HEK293T (cell line): ENCODE measurements around the gene DNLZ.

Experiments
- CTCF ChIA-PET: fragments of 350-600 bp; formaldehyde crosslinking; extraction: SDS; loops from one replicate; lab custom pipeline; 2021; ENCODE audit warnings: antibody characterized with exemption, inconsistent platforms; lab: Yijun Ruan, JAX
- POLR2A ChIA-PET: fragments of 350-600 bp; formaldehyde crosslinking; extraction: SDS; loops from one replicate; lab custom pipeline; 2020; ENCODE audit warnings: antibody characterized with exemption, inconsistent platforms; lab: Yijun Ruan, JAX
- DNase-seq: peaks from one replicate; pipeline ENCODE4 v3.0.0; 2012; ENCODE audit warnings: mixed read lengths; ENCODE audit errors: extremely low spot score
- ARNT ChIP-seq: fragments of 450-650 bp; IDR thresholded peaks from 2 replicates; pipeline ENCODE4 v1.6.1; 2017; ENCODE audit warnings: mild to moderate bottlenecking
- BHLHE40 ChIP-seq: fragments of 450-650 bp; IDR thresholded peaks from 2 replicates; pipeline ENCODE4 v1.6.1; 2016; ENCODE audit warnings: mild to moderate bottlenecking, moderate library complexity, borderline replicate concordance
- ELF4 ChIP-seq: fragments of 450-650 bp; IDR thresholded peaks from 2 replicates; pipeline ENCODE4 v1.6.1; 2017; ENCODE audit warnings: antibody characterized with exemption
- FOXA1 ChIP-seq: fragments of 450-650 bp; IDR thresholded peaks from 2 replicates; pipeline ENCODE4 v1.6.1; 2016; ENCODE audit warnings: mild to moderate bottlenecking
- FOXK2 ChIP-seq: fragments of 450-650 bp; IDR thresholded peaks from 2 replicates; pipeline ENCODE4 v1.6.1; 2016; ENCODE audit warnings: mild to moderate bottlenecking
- FOXM1 ChIP-seq: fragments of 450-650 bp; IDR thresholded peaks from 2 replicates; pipeline ENCODE4 v1.6.1; 2017; ENCODE audit warnings: mild to moderate bottlenecking, borderline replicate concordance
- HDGF ChIP-seq: fragments of 450-650 bp; IDR thresholded peaks from 2 replicates; pipeline ENCODE4 v1.6.1; 2017; ENCODE audit warnings: antibody characterized with exemption, borderline replicate concordance
- L3MBTL2 ChIP-seq: fragments of 450-650 bp; conservative IDR thresholded peaks from 2 replicates; pipeline ENCODE4 v1.6.1; 2016; ENCODE audit warnings: mild to moderate bottlenecking
- LEF1 ChIP-seq: fragments of 450-650 bp; IDR thresholded peaks from 2 replicates; pipeline ENCODE4 v1.6.1; 2017; ENCODE audit warnings: mild to moderate bottlenecking, borderline replicate concordance
- NFRKB ChIP-seq: fragments of 450-650 bp; IDR thresholded peaks from 2 replicates; pipeline ENCODE4 v1.6.1; 2016; ENCODE audit warnings: mild to moderate bottlenecking, moderate library complexity
- SP1 ChIP-seq: fragments of 450-650 bp; IDR thresholded peaks from 2 replicates; pipeline ENCODE4 v1.6.1; 2017
- SUZ12 ChIP-seq: fragments of 450-650 bp; IDR thresholded peaks from 2 replicates; pipeline ENCODE4 v1.6.1; 2016; ENCODE audit warnings: mild to moderate bottlenecking
- TARDBP ChIP-seq: fragments of 450-650 bp; IDR thresholded peaks from 2 replicates; pipeline ENCODE4 v1.6.1; 2016
- ZNF384 ChIP-seq: fragments of 450-650 bp; IDR thresholded peaks from 2 replicates; pipeline ENCODE4 v1.6.1; 2016
- TF ChIP-seq, protein P1 (sequence below): fragments of 450-650 bp; IDR thresholded peaks from 2 replicates; pipeline ENCODE4 v1.6.1; 2016

DNLZ gene

GRCh38 chr9:136405481-136405880, 41.9 kb upstream of the DNLZ start:
- ChIA-PET CTCF (no interaction called here), POLR2A (no interaction called here)
- TF ChIP-seq LEF1 (no peak), SUZ12 (no peak), HDGF (no peak), TARDBP (no peak)
- no peak for DNase-seq

- CTCF ChIA-PET: no interaction called here
- no peak for DNase-seq
Measured at GRCh38 chr9:136404801-136405136, 41.2 kb upstream of the DNLZ start.

DNA sequence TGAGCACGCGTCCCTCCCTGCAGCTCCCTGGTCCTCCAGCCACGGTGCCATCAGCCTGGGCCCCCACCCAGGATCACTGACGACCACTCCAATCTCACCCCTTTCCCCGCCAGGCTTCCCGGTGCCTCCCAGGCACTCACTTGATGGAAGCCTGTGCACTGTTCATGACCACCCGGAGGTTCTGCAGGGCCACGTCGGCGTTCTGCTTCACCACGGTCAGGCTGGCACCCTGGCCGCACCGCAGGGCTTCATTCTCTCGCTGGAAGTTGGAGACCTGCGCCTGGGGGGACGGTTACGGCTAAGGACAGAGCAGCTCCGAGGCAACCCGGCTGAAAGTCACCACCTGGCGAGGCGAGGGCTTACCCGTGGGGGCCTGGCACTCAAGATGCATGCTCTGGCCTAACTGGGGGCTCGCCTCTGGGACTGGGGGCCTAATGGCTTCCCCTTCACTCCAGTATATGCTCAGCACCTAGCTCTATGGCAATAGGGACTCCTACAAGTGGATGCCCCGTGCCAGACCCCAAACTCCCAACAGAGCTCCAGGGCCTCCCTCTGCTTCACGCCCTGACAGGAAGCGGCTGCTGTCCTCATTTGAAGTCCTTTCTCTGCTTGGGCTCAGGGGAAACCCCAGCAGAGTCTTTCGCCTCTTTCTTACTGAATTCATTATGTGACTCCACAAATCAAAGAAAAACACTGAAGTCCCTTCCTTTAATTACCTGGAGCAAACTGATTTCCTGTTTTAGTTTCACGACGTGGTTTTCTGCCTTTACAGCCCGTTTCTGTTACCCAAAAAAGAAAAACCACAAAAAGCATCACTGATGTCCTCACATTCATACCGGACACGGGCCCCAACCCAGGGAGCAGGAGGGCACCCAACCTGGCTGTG, 40.6 kb upstream of the DNLZ start:
- ChIA-PET POLR2A (no interaction called here), CTCF (no interaction called here)
- no peak for DNase-seq
- TF ChIP-seq FOXM1: no peak
- no peak for TF ChIP-seq L3MBTL2
- TF ChIP-seq HDGF: no peak
- TF ChIP-seq FOXK2: no peak
- no peak for TF ChIP-seq NFRKB
- no peak for TF ChIP-seq SUZ12
- no peak for TF ChIP-seq LEF1
- no peak for TF ChIP-seq FOXA1
- TF ChIP-seq TARDBP: no peak
- TF ChIP-seq ELF4: no peak
- TF ChIP-seq BHLHE40: no peak
- no peak for TF ChIP-seq ZNF384
- no peak for TF ChIP-seq SP1
- TF ChIP-seq, protein P1, sequence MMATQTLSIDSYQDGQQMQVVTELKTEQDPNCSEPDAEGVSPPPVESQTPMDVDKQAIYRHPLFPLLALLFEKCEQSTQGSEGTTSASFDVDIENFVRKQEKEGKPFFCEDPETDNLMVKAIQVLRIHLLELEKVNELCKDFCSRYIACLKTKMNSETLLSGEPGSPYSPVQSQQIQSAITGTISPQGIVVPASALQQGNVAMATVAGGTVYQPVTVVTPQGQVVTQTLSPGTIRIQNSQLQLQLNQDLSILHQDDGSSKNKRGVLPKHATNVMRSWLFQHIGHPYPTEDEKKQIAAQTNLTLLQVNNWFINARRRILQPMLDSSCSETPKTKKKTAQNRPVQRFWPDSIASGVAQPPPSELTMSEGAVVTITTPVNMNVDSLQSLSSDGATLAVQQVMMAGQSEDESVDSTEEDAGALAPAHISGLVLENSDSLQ: no peak

More at GRCh38 chr9:136404801-136405136, 41.2 kb upstream of the DNLZ start:
- POLR2A ChIA-PET: no interaction called here
- TF ChIP-seq ARNT: no peak
- TF ChIP-seq FOXM1: no peak
- TF ChIP-seq FOXK2: no peak
- TF ChIP-seq ZNF384: no peak
- TF ChIP-seq, protein P1: no peak
- no peak for TF ChIP-seq BHLHE40
- no peak for TF ChIP-seq SP1
- no peak for TF ChIP-seq L3MBTL2
- TF ChIP-seq ELF4: no peak
- TF ChIP-seq FOXA1: no peak
- no peak for TF ChIP-seq TARDBP

DNA sequence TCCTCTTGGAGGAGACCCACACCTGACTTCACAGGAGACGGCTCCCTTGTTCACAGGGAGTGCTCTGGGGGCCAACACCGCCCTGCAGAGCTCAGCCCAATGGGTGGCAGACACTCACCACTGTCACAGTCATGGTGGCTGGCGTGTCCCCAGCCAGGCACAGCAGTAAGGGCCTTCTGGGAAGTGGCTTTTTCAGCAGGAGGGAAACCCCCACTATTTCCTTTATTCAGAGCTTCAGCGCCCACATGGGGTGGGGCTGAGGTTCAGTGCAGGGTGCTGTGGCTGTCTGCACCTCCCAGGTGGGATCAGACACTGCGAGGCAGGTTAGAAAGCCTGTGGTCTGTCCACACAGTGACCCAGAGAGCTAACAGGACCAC, 40.0 kb upstream of the DNLZ start:
- TF ChIP-seq NFRKB: no peak
- no peak for TF ChIP-seq BHLHE40
- no peak for TF ChIP-seq ELF4
- no peak for DNase-seq
- ChIA-PET POLR2A (no interaction called here), CTCF (no interaction called here)

DNA sequence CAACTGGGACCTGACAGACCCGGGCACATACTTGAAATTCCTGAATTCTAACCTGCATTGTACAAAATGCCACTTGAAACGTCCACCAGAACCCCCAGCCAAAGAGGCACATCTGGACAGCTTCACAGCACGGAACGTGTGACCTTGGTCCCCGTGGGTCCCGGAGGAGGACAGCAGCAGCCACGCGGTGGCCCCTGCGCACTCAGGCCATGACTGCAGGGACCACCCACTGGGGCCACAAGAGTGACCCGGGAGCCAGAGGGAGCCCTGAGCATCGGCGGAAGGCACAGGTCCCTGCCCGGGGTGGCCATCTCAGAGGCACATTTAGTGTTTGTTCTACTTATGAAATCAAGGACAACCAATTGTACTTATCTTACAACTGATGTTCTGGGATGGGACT, 38.5 kb upstream of the DNLZ start:
- no peak for DNase-seq
- CTCF ChIA-PET: interaction anchor here (0.7 kb wide), 1 partner anchor 13 kb away, joined by 4 read pairs; no protein-coding TSS in a partner anchor
- TF ChIP-seq NFRKB: no peak
- POLR2A ChIA-PET: interaction anchor here (0.6 to 1.8 kb wide), 3 partner anchors 8 to 39 kb away, joined by 3 to 10 read pairs (median 5); partner anchors contain the start of genes ENTR1 and PMPCA

GRCh38 chr9:136401173-136401922, 37.8 kb upstream of the DNLZ start:
- POLR2A ChIA-PET: interaction anchor here (0.7 to 1.8 kb wide), 4 partner anchors 9 to 38 kb away, joined by 3 to 10 read pairs (median 5); partner anchors contain the start of genes ENTR1 and PMPCA
- no peak for DNase-seq
- CTCF ChIA-PET: interaction anchor here (0.6 kb wide), 2 partner anchors 16 to 377 kb away, joined by 5 to 6 read pairs; no protein-coding TSS in a partner anchor
- TF ChIP-seq SP1: no peak
- TF ChIP-seq NFRKB: no peak
- TF ChIP-seq SUZ12: no peak
- TF ChIP-seq L3MBTL2: no peak
- TF ChIP-seq, protein P1: no peak
- no peak for TF ChIP-seq LEF1
- no peak for TF ChIP-seq ELF4
- TF ChIP-seq FOXK2: no peak
- TF ChIP-seq ARNT: no peak
- TF ChIP-seq FOXM1: no peak
- TF ChIP-seq BHLHE40: no peak
